ENCODE results near the gene USP40. TPM values are rescaled to one million over a fixed set of nuclear protein-coding genes. Genes with fewer than 3 reads are reported as not detected.

USP40 gene
- total and polyA plus RNA-seq, 10 donors = 11.4 to 57.3 (median 38.1) TPM

- Histone ChIP-seq H3K36me3 (peaks cover 1 to 98% (median 71%) of the 10 kb centered on the region in 6 donors), H3K27ac (no peak overlapping the region), H3K4me3 (no peak overlapping the region), H3K9me3 (no peaks in the 10 kb centered on the region), H3K27me3 (replicated peaks in 1 of 7) (no peaks in the 10 kb centered on the region), H3K4me1 (peaks cover 0 to 4% (median 0%) of the 10 kb centered on the region in 6 donors)
- intact Hi-C loops (cut with DNase I; ENCODE audit: low total_unique reads) = no loop called here
- TF ChIP-seq POLR2A (IDR thresholded peaks at IDR 0.05) (no peak), CTCF (IDR thresholded peaks at IDR 0.05 in 8 of 11, conservative IDR thresholded peaks at IDR 0.05 in 3 of 11) (no peak), POLR2AphosphoS5 (IDR thresholded peaks at IDR 0.05) (peak in 1 of 3 donors; percentile 22)
- DNase-seq = no peak
- WGBS, 5 donors = 95 to 98% (median 97%) methylated on average over 12 of the region's 12 CpGs
Observed at GRCh38 chr2:233471291-233472035, 95.1 kb downstream of the USP40 start.

DNA sequence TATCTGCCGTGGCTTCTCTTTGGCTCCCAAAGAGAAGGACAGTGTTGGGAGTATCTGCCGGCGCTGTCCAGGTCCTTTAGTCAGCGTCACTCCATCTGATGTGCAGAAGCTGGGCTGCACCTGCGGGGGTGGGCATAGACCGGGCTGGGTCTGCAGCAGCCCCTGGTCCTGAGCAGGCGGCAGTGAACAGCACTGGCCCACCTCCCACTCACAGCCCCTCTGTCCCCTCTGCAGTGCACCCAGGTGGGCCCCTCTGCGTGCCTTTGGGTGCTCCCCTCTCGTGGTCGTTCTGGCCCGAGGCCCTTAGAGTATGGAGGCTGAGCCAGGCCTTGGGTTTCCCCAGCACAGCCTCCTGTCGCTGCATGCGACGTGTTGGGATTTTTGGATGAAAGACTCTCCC is 95.7 kb downstream of the USP40 start:
- Histone ChIP-seq H3K4me1 (peaks cover 0 to 4% (median 0%) of the 10 kb centered on the region in 6 donors), H3K27ac (peak overlapping the region in 2 of 8 donors; percentile 54 to 56), H3K36me3 (peaks cover 3 to 98% (median 71%) of the 10 kb centered on the region in 6 donors), H3K4me3 (no peak overlapping the region), H3K9me3 (no peaks in the 10 kb centered on the region), H3K27me3 (replicated peaks in 1 of 7) (no peaks in the 10 kb centered on the region)
- intact Hi-C loops (cut with DNase I; ENCODE audit: low total_unique reads) = no loop called here
- DNase-seq = no peak
- TF ChIP-seq POLR2AphosphoS5 (IDR thresholded peaks at IDR 0.05) (no peak), CTCF (IDR thresholded peaks at IDR 0.05 in 8 of 11, conservative IDR thresholded peaks at IDR 0.05 in 3 of 11) (no peak), POLR2A (IDR thresholded peaks at IDR 0.05) (no peak)
- 90 to 98% (median 93%) methylated on average over 8 to 14 of the region's 14 CpGs for WGBS, 5 donors

DNA sequence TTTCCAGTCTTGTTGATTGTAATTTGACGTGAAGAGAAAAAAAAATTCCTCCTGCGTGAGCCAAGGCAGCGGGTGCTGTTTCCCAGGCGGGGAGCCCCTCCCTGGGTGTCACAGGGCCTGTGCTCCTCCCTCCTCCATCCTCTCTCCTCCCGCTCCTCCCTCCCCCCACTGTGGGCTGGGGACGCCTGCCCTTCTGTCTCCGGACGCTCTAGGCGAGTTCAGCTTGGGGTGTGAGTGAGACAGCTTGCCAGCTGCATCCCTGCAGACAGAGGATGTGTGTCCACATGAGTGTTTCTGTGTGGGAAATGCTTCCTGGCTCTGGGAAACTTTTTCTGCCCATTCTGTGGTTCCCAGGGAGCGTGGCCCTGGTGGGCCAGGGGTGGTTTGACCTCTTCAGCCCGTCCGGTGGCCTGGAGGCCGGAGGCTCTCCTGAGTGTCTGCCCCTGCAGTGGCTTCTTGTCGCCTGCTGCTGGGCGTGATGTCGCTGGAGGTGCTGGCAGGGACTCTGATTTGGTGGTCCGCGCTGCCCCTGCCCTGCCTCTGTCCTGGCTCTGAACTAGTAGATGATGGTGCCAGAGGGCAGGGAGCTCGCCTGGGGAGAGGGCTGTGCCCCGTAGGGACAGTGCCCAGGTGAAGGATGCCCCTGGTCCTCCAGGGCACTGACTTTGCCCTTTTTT is 96.4 kb downstream of the USP40 start:
- Histone ChIP-seq H3K4me3 (no peak overlapping the region), H3K27me3 (replicated peaks in 1 of 7) (no peaks in the 10 kb centered on the region), H3K36me3 (peaks cover 3 to 98% (median 67%) of the 10 kb centered on the region in 6 donors), H3K4me1 (peaks cover 0 to 4% (median 0%) of the 10 kb centered on the region in 6 donors), H3K27ac (peak overlapping the region in 7 of 8 donors; percentile 5 to 61 (median 50)), H3K9me3 (no peaks in the 10 kb centered on the region)
- 68 to 88% (median 88%) methylated on average over 9 to 20 of the region's 20 CpGs for WGBS, 5 donors
- intact Hi-C loops (cut with DNase I; ENCODE audit: low total_unique reads) = no loop called here
- DNase-seq = no peak
- TF ChIP-seq POLR2A (IDR thresholded peaks at IDR 0.05) (no peak), CTCF (IDR thresholded peaks at IDR 0.05 in 8 of 11, conservative IDR thresholded peaks at IDR 0.05 in 3 of 11) (no peak), POLR2AphosphoS5 (IDR thresholded peaks at IDR 0.05) (peak; percentile 29 to 68 (median 60))

All from spleen (tissue), 11 donors.